Measurements from ENCODE around the gene MAGEF1. TPM values are rescaled to one million over a fixed set of nuclear protein-coding genes. Genes with fewer than 3 reads are reported as not detected.

Gene MAGEF1
- polyA plus RNA-seq, 4 donors, result 15.7 to 45.5 (median 29.9) TPM

- 86 to 89% (median 88%) methylated on average over 10 of the region's 10 CpGs for WGBS, 3 donors
- Histone ChIP-seq H3K9me3 (ENCODE audit: control insufficient read depth in 2 of 2, insufficient read depth in 1 of 2, low read depth in 1 of 2, low read length in 1 of 2) (no peaks in the 10 kb centered on the region), H3K4me3 (ENCODE audit: low read depth in 1 of 3, low read length in 3 of 3) (no peak overlapping the region), H3K4me1 (ENCODE audit: control insufficient read depth in 3 of 3, insufficient read depth in 2 of 3, low read depth in 1 of 3, low read length in 2 of 3) (peaks cover 0 to under 1% (median 0%) of the 10 kb centered on the region in 3 donors), H3K36me3 (ENCODE audit: control insufficient read depth in 3 of 3, insufficient read depth in 2 of 3, low read depth in 1 of 3, low read length in 3 of 3) (no peaks in the 10 kb centered on the region), H3K27me3 (ENCODE audit: control insufficient read depth in 3 of 3, insufficient read depth in 3 of 3, low read length in 3 of 3) (peaks cover 0 to 4% (median 0%) of the 10 kb centered on the region in 3 donors), H3K27ac (ENCODE audit: low read depth in 1 of 3, low read length in 2 of 3) (no peak overlapping the region)
- FAIRE-seq (no peak), DNase-seq (no peak)
Observed at GRCh38 chr3:184665101-184665500, 46.8 kb downstream of the MAGEF1 start.

GRCh38 chr3:184663756-184664155 is 48.1 kb downstream of the MAGEF1 start:
- DNase-seq (no peak), FAIRE-seq (no peak)
- Histone ChIP-seq H3K36me3 (ENCODE audit: control insufficient read depth in 3 of 3, insufficient read depth in 2 of 3, low read depth in 1 of 3, low read length in 3 of 3) (no peaks in the 10 kb centered on the region), H3K27ac (ENCODE audit: low read depth in 1 of 3, low read length in 2 of 3) (no peak overlapping the region), H3K9me3 (ENCODE audit: control insufficient read depth in 2 of 2, insufficient read depth in 1 of 2, low read depth in 1 of 2, low read length in 1 of 2) (no peaks in the 10 kb centered on the region), H3K27me3 (ENCODE audit: control insufficient read depth in 3 of 3, insufficient read depth in 3 of 3, low read length in 3 of 3) (no peaks in the 10 kb centered on the region), H3K4me1 (ENCODE audit: control insufficient read depth in 3 of 3, insufficient read depth in 2 of 3, low read depth in 1 of 3, low read length in 2 of 3) (peaks cover 0 to 14% (median 0%) of the 10 kb centered on the region in 3 donors), H3K4me3 (ENCODE audit: low read depth in 1 of 3, low read length in 3 of 3) (no peak overlapping the region)
- 76 to 85% (median 80%) methylated on average over 12 of the region's 12 CpGs for WGBS, 3 donors

- no peak overlapping the region for H3K27ac ChIP-seq (ENCODE audit: low read depth in 1 of 3, low read length in 2 of 3)
- peaks cover 0 to 15% (median 0%) of the 10 kb centered on the region in 3 donors for H3K4me1 ChIP-seq (ENCODE audit: control insufficient read depth in 3 of 3, insufficient read depth in 2 of 3, low read depth in 1 of 3, low read length in 2 of 3)
- FAIRE-seq (no peak), DNase-seq (no peak)
- H3K27me3 ChIP-seq (ENCODE audit: control insufficient read depth in 3 of 3, insufficient read depth in 3 of 3, low read length in 3 of 3), result no peaks in the 10 kb centered on the region
- WGBS, 3 donors, result 88 to 95% (median 88%) methylated on average over 6 of the region's 6 CpGs
- no peaks in the 10 kb centered on the region for H3K9me3 ChIP-seq (ENCODE audit: control insufficient read depth in 2 of 2, insufficient read depth in 1 of 2, low read depth in 1 of 2, low read length in 1 of 2)
- no peaks in the 10 kb centered on the region for H3K36me3 ChIP-seq (ENCODE audit: control insufficient read depth in 3 of 3, insufficient read depth in 2 of 3, low read depth in 1 of 3, low read length in 3 of 3)
- H3K4me3 ChIP-seq (ENCODE audit: low read depth in 1 of 3, low read length in 3 of 3), result no peak overlapping the region
Observed at GRCh38 chr3:184663356-184663755, 48.5 kb downstream of the MAGEF1 start.

GRCh38 chr3:184662187-184662586 is 49.7 kb downstream of the MAGEF1 start:
- FAIRE-seq (no peak), DNase-seq (no peak)
- H3K27me3 ChIP-seq (ENCODE audit: control insufficient read depth in 3 of 3, insufficient read depth in 3 of 3, low read length in 3 of 3), result no peaks in the 10 kb centered on the region
- 59 to 69% (median 61%) methylated on average over 5 of the region's 5 CpGs for WGBS, 3 donors
- H3K4me3 ChIP-seq (ENCODE audit: low read depth in 1 of 3, low read length in 3 of 3), result no peak overlapping the region
- no peaks in the 10 kb centered on the region for H3K9me3 ChIP-seq (ENCODE audit: control insufficient read depth in 2 of 2, insufficient read depth in 1 of 2, low read depth in 1 of 2, low read length in 1 of 2)
- H3K4me1 ChIP-seq (ENCODE audit: control insufficient read depth in 3 of 3, insufficient read depth in 2 of 3, low read depth in 1 of 3, low read length in 2 of 3), result peaks cover 0 to 15% (median 0%) of the 10 kb centered on the region in 3 donors
- no peak overlapping the region for H3K27ac ChIP-seq (ENCODE audit: low read depth in 1 of 3, low read length in 2 of 3)
- H3K36me3 ChIP-seq (ENCODE audit: control insufficient read depth in 3 of 3, insufficient read depth in 2 of 3, low read depth in 1 of 3, low read length in 3 of 3), result no peaks in the 10 kb centered on the region

GRCh38 chr3:184660931-184661330 is 50.9 kb downstream of the MAGEF1 start:
- WGBS, 3 donors, result 80 to 89% (median 86%) methylated on average over 6 of the region's 6 CpGs
- no peak overlapping the region for H3K4me3 ChIP-seq (ENCODE audit: low read depth in 1 of 3, low read length in 3 of 3)
- H3K4me1 ChIP-seq (ENCODE audit: control insufficient read depth in 3 of 3, insufficient read depth in 2 of 3, low read depth in 1 of 3, low read length in 2 of 3), result peaks cover 0 to 15% (median 0%) of the 10 kb centered on the region in 3 donors
- H3K36me3 ChIP-seq (ENCODE audit: control insufficient read depth in 3 of 3, insufficient read depth in 2 of 3, low read depth in 1 of 3, low read length in 3 of 3), result no peaks in the 10 kb centered on the region
- no peak for DNase-seq
- no peak for FAIRE-seq
- H3K27me3 ChIP-seq (ENCODE audit: control insufficient read depth in 3 of 3, insufficient read depth in 3 of 3, low read length in 3 of 3), result no peaks in the 10 kb centered on the region
- no peaks in the 10 kb centered on the region for H3K9me3 ChIP-seq (ENCODE audit: control insufficient read depth in 2 of 2, insufficient read depth in 1 of 2, low read depth in 1 of 2, low read length in 1 of 2)
- H3K27ac ChIP-seq (ENCODE audit: low read depth in 1 of 3, low read length in 2 of 3), result no peak overlapping the region

Other genes with a start within 250 kb of the MAGEF1 start
- gene EPHB3, start 150.3 kb downstream of the MAGEF1 start, polyA plus RNA-seq, result 10 to 100 TPM in 2 of 4 donors, under 1 TPM in 2; 0.27 to 16.7 (median 8.3) TPM
- 10 to 100 TPM in 1 of 4 donors, 1 to 10 TPM in 3; 7.8 to 32.5 (median 9.2) TPM for gene VPS8, start 100.1 kb upstream of the MAGEF1 start, polyA plus RNA-seq